GM12878 (cell line): ENCODE results near the gene PHC3. TPM values are rescaled to one million over a fixed set of nuclear protein-coding genes. Genes with fewer than 3 reads are reported as not detected.

ENCODE experiments used
- ATAC-seq: fragments of 200-7000 bp; cut with Tn5 transposase; 3 replicates; pipeline ENCODE4 v1.9.1; 2020; ENCODE audit warnings: mild to moderate bottlenecking, moderate library complexity
- BruUV-seq: library from RNA; stranded (reverse); fragments of 400-500 nt; replicated peaks from 2 replicates; lab custom pipeline; 2021; lab: Mats Ljungman, UMichigan
- CTCF ChIA-PET: fragments of 300-600 bp; sonication (Branson Sonifier 250); formaldehyde crosslinking; extraction: SDS; loops from one replicate; lab custom pipeline; 2021; ENCODE audit warnings: inconsistent platforms; lab: Yijun Ruan, JAX
- POLR2A ChIA-PET: fragments of 350-600 bp; formaldehyde crosslinking; extraction: SDS; loops from one replicate; lab custom pipeline; 2021; ENCODE audit warnings: inconsistent platforms; lab: Charles Lee
- RAD21 ChIA-PET: fragments of 300-600 bp; sonication (Branson Sonifier 250); formaldehyde crosslinking; loops from one replicate; lab custom pipeline; 2023; ENCODE audit warnings: antibody characterized with exemption; ENCODE audit not compliant: unreplicated experiment; lab: Charles Lee
- SMC1A ChIA-PET: fragments of 300-600 bp; sonication (Branson Sonifier 250); formaldehyde crosslinking; loops from one replicate; lab custom pipeline; 2023; ENCODE audit not compliant: unreplicated experiment, uncharacterized antibody; lab: Charles Lee
- DNase-seq: peaks from one replicate; pipeline ENCODE4 v3.0.0-alpha.2; 2011; ENCODE audit warnings: low read depth, low spot score
- FAIRE-seq: peaks from 3 replicates; lab custom pipeline; 2011; peaks lifted over from hg19 to GRCh38; lab: Jason Lieb, UNC
- H2AFZ ChIP-seq: 2 replicates; pipeline ENCODE4 v1.6.0; 2011; ENCODE audit warnings: low read depth, low read length, control low read depth; ENCODE audit not compliant: control insufficient read depth
- H3K27ac ChIP-seq: 2 replicates; pipeline ENCODE4 v1.5.1; 2011; ENCODE audit warnings: control low read depth; ENCODE audit not compliant: control insufficient read depth, insufficient read depth
- H3K27me3 ChIP-seq, 2 experiments: replicated peaks in 1 of 2; 2 replicates each; pipeline versions ENCODE4 v1.6.0 to v1.6.1; 2011; ENCODE audit warnings: low read length in 1 of 2; ENCODE audit not compliant: control insufficient read depth in 2 of 2, insufficient read depth in 2 of 2
- H3K36me3 ChIP-seq, 2 experiments: 2 replicates each; pipeline ENCODE4 v1.5.1; 2011; ENCODE audit warnings: low read length in 1 of 2; ENCODE audit not compliant: control insufficient read depth in 2 of 2, insufficient read depth in 2 of 2
- H3K4me1 ChIP-seq: 2 replicates; pipeline ENCODE4 v1.6.1; 2011; ENCODE audit warnings: mild to moderate bottlenecking, low read length, moderate library complexity, mixed read lengths; ENCODE audit not compliant: control insufficient read depth, insufficient read depth
- H3K4me2 ChIP-seq: 2 replicates; pipeline ENCODE4 v1.6.0; 2011; ENCODE audit warnings: control low read depth; ENCODE audit not compliant: control insufficient read depth, insufficient read depth
- H3K4me3 ChIP-seq: fragments of 200-600 bp; sonication (generic); 2 replicates; pipeline ENCODE4 v1.5.1; 2016
- H3K79me2 ChIP-seq: 2 replicates; pipeline ENCODE4 v1.6.0; 2011; ENCODE audit warnings: low read length; ENCODE audit not compliant: control insufficient read depth, insufficient read depth
- H3K9ac ChIP-seq: 2 replicates; pipeline ENCODE4 v1.8.0; 2011; ENCODE audit warnings: low read length, control low read depth, mixed read lengths; ENCODE audit not compliant: control insufficient read depth, insufficient read depth
- H3K9me3 ChIP-seq: replicated peaks from 3 replicates; pipeline ENCODE4 v1.5.1; 2011; ENCODE audit warnings: mild to moderate bottlenecking, low read length; ENCODE audit not compliant: control insufficient read depth, insufficient read depth
- H4K20me1 ChIP-seq: 2 replicates; pipeline ENCODE4 v1.6.0; 2011; ENCODE audit not compliant: control insufficient read depth, insufficient read depth
- BACH1 ChIP-seq: fragments of 450-650 bp; IDR thresholded peaks from 2 replicates; pipeline ENCODE4 v1.6.1; 2017; ENCODE audit warnings: mild to moderate bottlenecking, borderline replicate concordance
- CBX3 ChIP-seq: fragments of 200-600 bp; sonication (generic); IDR thresholded peaks from 2 replicates; pipeline ENCODE4 v1.6.1; 2016; ENCODE audit warnings: low read depth, borderline replicate concordance
- CHD4 ChIP-seq: fragments of 200-600 bp; sonication (generic); IDR thresholded peaks from 2 replicates; pipeline ENCODE4 v1.6.1; 2016; ENCODE audit warnings: mild to moderate bottlenecking
- JUND ChIP-seq: IDR thresholded peaks from 2 replicates; pipeline ENCODE4 v1.6.1; 2012; ENCODE audit warnings: low read depth, mild to moderate bottlenecking, low read length, improper control_type of control experiment, moderate library complexity
- TBL1XR1 ChIP-seq: IDR thresholded peaks from 2 replicates; pipeline ENCODE4 v1.6.1; 2012; ENCODE audit warnings: low read depth, low read length, improper control_type of control experiment
- ZNF384 ChIP-seq: IDR thresholded peaks from 2 replicates; pipeline ENCODE4 v1.6.1; 2012; ENCODE audit warnings: low read depth, mild to moderate bottlenecking, low read length, improper control_type of control experiment, borderline replicate concordance
- WGBS: methylation state at CpG from one replicate; pipeline ENCODE4 v1.1.6; 2016; ENCODE audit warnings: low lambda C conversion rate; ENCODE audit not compliant: insufficient replicate concordance, insufficient coverage; ENCODE audit errors: missing lambda C conversion rate; 5-methylcytosine and 5-hydroxymethylcytosine counted together
- in situ Hi-C: fragments of 300-500 bp; cut with MboI; formaldehyde crosslinking; loops from 9 replicates; pipeline ENCODE4 v1.14.3; 2018; ENCODE audit warnings: mixed read lengths
- intact Hi-C: fragments of 100-400 bp; cut with micrococcal nuclease; formaldehyde crosslinking; loops from one replicate; pipeline ENCODE4 v1.14.2; 2022; ENCODE audit not compliant: unreplicated experiment
- polyA plus RNA-seq, 11 experiments: library from polyadenylated mRNA; depleted of rRNA in 4 of 11; unstranded in 6 of 11; stranded (reverse) in 5 of 11; fragments of >200 nt; fragmentation: Nextera tagmentation in 4 of 11; fragmentation: Illumina TruSeq in 1 of 11; extraction: Ambion mirVana in 4 of 11; extraction: Trizol in 1 of 11; gene quantifications; 1 replicate in 1 of 11; 2 replicates in 10 of 11; pipeline versions ENCODE4 v1.2.1 to v1.2.3, GENCODE V29; 2011 to 2016; ENCODE audit warnings: inconsistent platforms in 2 of 11, missing spikeins in 2 of 11, low read depth in 1 of 11
- total RNA-seq, 4 experiments: library from RNA; depleted of rRNA in 3 of 4; stranded (reverse); fragments of >200 nt in 3 of 4; fragmentation: Illumina TruSeq in 1 of 4; extraction: Trizol in 1 of 4; gene quantifications; 2 replicates each; pipeline versions ENCODE4 v1.2.1 to v1.2.3, GENCODE V29; 2013 to 2021
- TF ChIP-seq, protein P1 (sequence below): IDR thresholded peaks from 2 replicates; pipeline ENCODE4 v1.6.1; 2011; ENCODE audit warnings: low read depth, low read length, improper control_type of control experiment, borderline replicate concordance
- TF ChIP-seq, protein P2 (sequence below): fragments of 150-350 bp; IDR thresholded peaks from 2 replicates; pipeline ENCODE4 v1.6.1; 2016; ENCODE audit warnings: low read depth, low read length

Gene PHC3
- total and polyA plus RNA-seq, 10 of the 15 experiments (the other 5 are each of a cell fraction or from before 2014, with no cell fraction given) = 3.3 to 62.3 (median 22.1) TPM

DNA sequence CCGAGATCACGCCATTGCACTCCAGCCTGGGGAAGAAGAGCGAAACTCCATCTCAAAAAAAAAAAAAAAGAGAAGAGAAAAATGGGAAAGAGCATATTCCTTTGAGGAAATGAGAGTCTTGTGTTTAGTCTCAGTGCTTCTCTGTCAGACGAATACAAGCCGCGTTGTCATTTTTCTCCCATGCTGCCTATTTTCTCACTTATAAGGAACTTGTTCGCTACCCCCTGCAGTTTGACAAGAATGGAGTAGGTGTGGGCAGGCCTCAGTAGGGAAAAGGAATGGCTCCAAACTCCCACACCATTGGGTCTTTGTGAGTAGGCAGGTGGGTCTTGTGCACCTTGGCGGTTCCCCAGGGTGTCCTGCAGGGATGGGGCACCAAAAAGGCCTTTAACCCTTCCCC, 137.3 kb downstream of the PHC3 start:
- TF ChIP-seq, protein P1, sequence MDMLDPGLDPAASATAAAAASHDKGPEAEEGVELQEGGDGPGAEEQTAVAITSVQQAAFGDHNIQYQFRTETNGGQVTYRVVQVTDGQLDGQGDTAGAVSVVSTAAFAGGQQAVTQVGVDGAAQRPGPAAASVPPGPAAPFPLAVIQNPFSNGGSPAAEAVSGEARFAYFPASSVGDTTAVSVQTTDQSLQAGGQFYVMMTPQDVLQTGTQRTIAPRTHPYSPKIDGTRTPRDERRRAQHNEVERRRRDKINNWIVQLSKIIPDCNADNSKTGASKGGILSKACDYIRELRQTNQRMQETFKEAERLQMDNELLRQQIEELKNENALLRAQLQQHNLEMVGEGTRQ = no peak
- TF ChIP-seq JUND (no peak), TBL1XR1 (no peak), BACH1 (no peak), ZNF384 (no peak), CBX3 (no peak), CHD4 (no peak)
- TF ChIP-seq, protein P2, sequence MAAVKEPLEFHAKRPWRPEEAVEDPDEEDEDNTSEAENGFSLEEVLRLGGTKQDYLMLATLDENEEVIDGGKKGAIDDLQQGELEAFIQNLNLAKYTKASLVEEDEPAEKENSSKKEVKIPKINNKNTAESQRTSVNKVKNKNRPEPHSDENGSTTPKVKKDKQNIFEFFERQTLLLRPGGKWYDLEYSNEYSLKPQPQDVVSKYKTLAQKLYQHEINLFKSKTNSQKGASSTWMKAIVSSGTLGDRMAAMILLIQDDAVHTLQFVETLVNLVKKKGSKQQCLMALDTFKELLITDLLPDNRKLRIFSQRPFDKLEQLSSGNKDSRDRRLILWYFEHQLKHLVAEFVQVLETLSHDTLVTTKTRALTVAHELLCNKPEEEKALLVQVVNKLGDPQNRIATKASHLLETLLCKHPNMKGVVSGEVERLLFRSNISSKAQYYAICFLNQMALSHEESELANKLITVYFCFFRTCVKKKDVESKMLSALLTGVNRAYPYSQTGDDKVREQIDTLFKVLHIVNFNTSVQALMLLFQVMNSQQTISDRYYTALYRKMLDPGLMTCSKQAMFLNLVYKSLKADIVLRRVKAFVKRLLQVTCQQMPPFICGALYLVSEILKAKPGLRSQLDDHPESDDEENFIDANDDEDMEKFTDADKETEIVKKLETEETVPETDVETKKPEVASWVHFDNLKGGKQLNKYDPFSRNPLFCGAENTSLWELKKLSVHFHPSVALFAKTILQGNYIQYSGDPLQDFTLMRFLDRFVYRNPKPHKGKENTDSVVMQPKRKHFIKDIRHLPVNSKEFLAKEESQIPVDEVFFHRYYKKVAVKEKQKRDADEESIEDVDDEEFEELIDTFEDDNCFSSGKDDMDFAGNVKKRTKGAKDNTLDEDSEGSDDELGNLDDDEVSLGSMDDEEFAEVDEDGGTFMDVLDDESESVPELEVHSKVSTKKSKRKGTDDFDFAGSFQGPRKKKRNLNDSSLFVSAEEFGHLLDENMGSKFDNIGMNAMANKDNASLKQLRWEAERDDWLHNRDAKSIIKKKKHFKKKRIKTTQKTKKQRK = no peak
- TF ChIP-seq, all 136 proteins: peak for 0
- Histone ChIP-seq H4K20me1 (no peaks in the 10 kb centered on the region), H3K27me3 (peaks cover 0 to 1% of the 10 kb centered on the region in 2 experiments; a peak in 2 of 4 replicates), H3K36me3 (peaks cover 0 to 17% of the 10 kb centered on the region in 2 experiments; a peak in 1 of 4 replicates), H3K9me3 (no peaks in the 10 kb centered on the region), H3K27ac (peak overlapping the region; percentile 95), H3K4me3 (peak overlapping the region; percentile 53; the same call in 1 of the 2 replicates), H3K79me2 (peaks cover 72% of the 10 kb centered on the region), H3K9ac (peak overlapping the region; percentile 66), H2AFZ (no peak overlapping the region), H3K4me2 (peak overlapping the region; percentile 62), H3K4me1 (peaks cover 43% of the 10 kb centered on the region)
- ChIA-PET SMC1A (interaction anchor here (0.9 to 2.4 kb wide), 4 partner anchors 9 to 112 kb away, joined by 4 to 9 read pairs (median 6); no protein-coding TSS in a partner anchor), CTCF (interaction anchor here (1.0 to 1.7 kb wide), 6 partner anchors 9 to 284 kb away, joined by 3 to 6 read pairs (median 4); no protein-coding TSS in a partner anchor), RAD21 (interaction anchor here (1.1 kb wide), 1 partner anchor 10 kb away, joined by 6 read pairs; no protein-coding TSS in a partner anchor), POLR2A (no interaction called here)
- no TSS peak for BruUV-seq
- DNase-seq = no peak
- ATAC-seq = no peak
- 66% methylated on average over 6 of the region's 8 CpGs for WGBS
- FAIRE-seq = no peak
- in situ Hi-C loops (loop anchor here (25.0 kb wide), 1 partner anchor 907 kb away; no protein-coding TSS in a partner anchor), intact Hi-C loops (no loop called here)
